Subcutaneous abdominal adipose tissue (tissue), 5 donors: ENCODE data around the gene FAT2.

Experiments used
- H3K27ac ChIP-seq: one replicate; pipeline ENCODE4 v1.7.0; 2013; ENCODE audit warnings: low read depth, mild to moderate bottlenecking, inconsistent platforms, low read length, moderate library complexity
- H3K27me3 ChIP-seq, 5 donors: one replicate each; pipeline ENCODE4 v1.7.0; 2013; ENCODE audit warnings: low read length in 5 of 5, inconsistent platforms in 1 of 5; ENCODE audit not compliant: control insufficient read depth in 5 of 5, insufficient read depth in 4 of 5
- H3K36me3 ChIP-seq, 5 donors: one replicate each; pipeline ENCODE4 v1.7.0; 2013; ENCODE audit warnings: low read length in 5 of 5; ENCODE audit not compliant: control insufficient read depth in 5 of 5, insufficient read depth in 5 of 5
- H3K4me1 ChIP-seq, 5 donors: one replicate each; pipeline ENCODE4 v1.7.0; 2013; ENCODE audit warnings: low read length in 5 of 5, mild to moderate bottlenecking in 3 of 5, moderate library complexity in 1 of 5; ENCODE audit not compliant: control insufficient read depth in 5 of 5, insufficient read depth in 5 of 5
- H3K4me3 ChIP-seq, 5 donors: one replicate each; pipeline ENCODE4 v1.7.0; 2013; ENCODE audit warnings: low read length in 5 of 5, low read depth in 1 of 5
- H3K9ac ChIP-seq, 5 donors: one replicate each; pipeline ENCODE4 v1.7.0; 2013; ENCODE audit warnings: low read length in 5 of 5, mild to moderate bottlenecking in 4 of 5, moderate library complexity in 3 of 5
- H3K9me3 ChIP-seq, 5 donors: one replicate each; pipeline ENCODE4 v1.7.0; 2013; ENCODE audit warnings: low read length in 5 of 5; ENCODE audit not compliant: control insufficient read depth in 5 of 5
- donor health status: healthy.
- donor health status: healthy.
- donor health status: healthy.
- donor health status: healthy.
- donor health status: healthy.

FAT2 gene

GRCh38 chr5:151614565-151614964, 23.4 kb upstream of the FAT2 start:
- H3K36me3 ChIP-seq, result no peaks in the 10 kb centered on the region
- peaks cover 0 to 5% (median 4%) of the 10 kb centered on the region in 5 donors for H3K9me3 ChIP-seq
- H3K4me1 ChIP-seq, result no peaks in the 10 kb centered on the region
- H3K27ac ChIP-seq, result no peak overlapping the region
- no peak overlapping the region for H3K4me3 ChIP-seq
- H3K9ac ChIP-seq, result no peak overlapping the region
- peaks cover 0 to 6% (median 3%) of the 10 kb centered on the region in 5 donors for H3K27me3 ChIP-seq

GRCh38 chr5:151612689-151613427, 21.7 kb upstream of the FAT2 start:
- H3K27ac ChIP-seq, result no peak overlapping the region
- H3K9me3 ChIP-seq, result no peaks in the 10 kb centered on the region
- no peaks in the 10 kb centered on the region for H3K4me1 ChIP-seq
- no peak overlapping the region for H3K4me3 ChIP-seq
- H3K27me3 ChIP-seq, result peaks cover 0 to 6% (median 3%) of the 10 kb centered on the region in 5 donors
- no peak overlapping the region for H3K9ac ChIP-seq
- no peaks in the 10 kb centered on the region for H3K36me3 ChIP-seq

- no peak overlapping the region for H3K4me3 ChIP-seq
- no peak overlapping the region for H3K27ac ChIP-seq
- H3K9me3 ChIP-seq, result no peaks in the 10 kb centered on the region
- H3K27me3 ChIP-seq, result peaks cover 0 to 6% (median 3%) of the 10 kb centered on the region in 5 donors
- H3K9ac ChIP-seq, result no peak overlapping the region
- H3K36me3 ChIP-seq, result no peaks in the 10 kb centered on the region
- H3K4me1 ChIP-seq, result no peaks in the 10 kb centered on the region
These were observed 20.1 kb upstream of the FAT2 start for GRCh38 chr5:151611127-151611775.

- Histone ChIP-seq H3K27me3 (peaks cover 0 to 3% (median 0%) of the 10 kb centered on the region in 5 donors), H3K4me3 (no peak overlapping the region), H3K9me3 (no peaks in the 10 kb centered on the region), H3K9ac (no peak overlapping the region), H3K4me1 (no peaks in the 10 kb centered on the region), H3K27ac (no peak overlapping the region), H3K36me3 (no peaks in the 10 kb centered on the region)
These were observed 17.4 kb upstream of the FAT2 start for GRCh38 chr5:151608522-151608921.

GRCh38 chr5:151607304-151607703, 16.2 kb upstream of the FAT2 start:
- Histone ChIP-seq H3K4me3 (no peak overlapping the region), H3K27ac (no peak overlapping the region), H3K9me3 (no peaks in the 10 kb centered on the region), H3K9ac (no peak overlapping the region), H3K36me3 (no peaks in the 10 kb centered on the region), H3K4me1 (no peaks in the 10 kb centered on the region), H3K27me3 (peaks cover 0 to 3% (median 0%) of the 10 kb centered on the region in 5 donors)

- H3K9me3 ChIP-seq, result no peaks in the 10 kb centered on the region
- no peak overlapping the region for H3K4me3 ChIP-seq
- H3K9ac ChIP-seq, result no peak overlapping the region
- H3K4me1 ChIP-seq, result no peaks in the 10 kb centered on the region
- no peaks in the 10 kb centered on the region for H3K27me3 ChIP-seq
- H3K36me3 ChIP-seq, result no peaks in the 10 kb centered on the region
- H3K27ac ChIP-seq, result no peak overlapping the region
These were observed 14.4 kb upstream of the FAT2 start for GRCh38 chr5:151605559-151605958.

GRCh38 chr5:151602806-151603205, 11.7 kb upstream of the FAT2 start:
- H3K4me1 ChIP-seq, result peaks cover 0 to 9% (median 2%) of the 10 kb centered on the region in 5 donors
- H3K27ac ChIP-seq, result no peak overlapping the region
- no peaks in the 10 kb centered on the region for H3K36me3 ChIP-seq
- no peaks in the 10 kb centered on the region for H3K9me3 ChIP-seq
- no peak overlapping the region for H3K9ac ChIP-seq
- H3K27me3 ChIP-seq, result no peaks in the 10 kb centered on the region
- H3K4me3 ChIP-seq, result no peak overlapping the region

GRCh38 chr5:151601391-151601790, 10.3 kb upstream of the FAT2 start:
- Histone ChIP-seq H3K27ac (no peak overlapping the region), H3K36me3 (no peaks in the 10 kb centered on the region), H3K27me3 (no peaks in the 10 kb centered on the region)

GRCh38 chr5:151600069-151600665, 9.0 kb upstream of the FAT2 start:
- H3K27ac ChIP-seq, result no peak overlapping the region
- H3K9me3 ChIP-seq, result no peaks in the 10 kb centered on the region
- H3K4me3 ChIP-seq, result no peak overlapping the region
- peaks cover 2 to 36% (median 20%) of the 10 kb centered on the region in 5 donors for H3K4me1 ChIP-seq
- H3K9ac ChIP-seq, result no peak overlapping the region
- H3K27me3 ChIP-seq, result no peaks in the 10 kb centered on the region
- H3K36me3 ChIP-seq, result no peaks in the 10 kb centered on the region

More at GRCh38 chr5:151601391-151601790, 10.3 kb upstream of the FAT2 start:
- Histone ChIP-seq H3K4me1 (peaks cover 2 to 24% (median 11%) of the 10 kb centered on the region in 5 donors), H3K9me3 (no peaks in the 10 kb centered on the region), H3K9ac (no peak overlapping the region), H3K4me3 (no peak overlapping the region)

GRCh38 chr5:151598984-151599383, 7.9 kb upstream of the FAT2 start:
- Histone ChIP-seq H3K36me3 (no peaks in the 10 kb centered on the region), H3K9me3 (no peaks in the 10 kb centered on the region), H3K4me1 (peaks cover 2 to 44% (median 24%) of the 10 kb centered on the region in 5 donors), H3K27me3 (no peaks in the 10 kb centered on the region), H3K27ac (no peak overlapping the region), H3K9ac (no peak overlapping the region), H3K4me3 (no peak overlapping the region)
